HL-60 (cell line): ENCODE measurements around the gene C11orf54.

Experiments
- GABPA ChIP-seq: IDR thresholded peaks from 2 replicates; pipeline ENCODE4 v1.6.1; 2012; ENCODE audit warnings: low read depth
- POLR2AphosphoS5 ChIP-seq: IDR thresholded peaks from 2 replicates; pipeline ENCODE4 v1.6.1; 2012; ENCODE audit warnings: low read depth
- SPI1 ChIP-seq: IDR thresholded peaks from 2 replicates; pipeline ENCODE4 v1.6.1; 2012; ENCODE audit warnings: low read depth, mild to moderate bottlenecking, borderline replicate concordance
- TF ChIP-seq, protein P1 (sequence below): IDR thresholded peaks from one replicate; pipeline ENCODE4 v1.5.1; 2011; ENCODE audit warnings: low read length, control low read depth, inconsistent platforms; ENCODE audit not compliant: insufficient read depth

DNA sequence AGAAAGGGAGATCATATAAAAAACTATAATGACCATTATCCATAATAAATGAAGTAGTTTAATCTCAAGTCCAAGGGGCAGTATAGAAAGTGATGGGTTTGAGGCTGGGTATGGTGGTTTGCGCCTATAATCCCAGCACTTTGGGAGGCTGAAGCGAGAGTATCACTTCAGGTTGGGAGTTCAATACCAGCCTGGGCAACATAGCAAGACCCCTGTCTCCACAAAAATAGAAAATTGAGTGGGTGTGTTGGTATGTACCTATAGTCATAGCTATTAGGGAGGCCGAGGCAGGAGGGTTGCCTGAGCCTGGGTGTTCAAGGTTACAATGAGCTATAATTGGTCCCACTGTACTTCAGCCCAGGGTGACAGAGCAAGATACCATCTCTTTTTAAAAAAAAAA is 66.5 kb downstream of the C11orf54 start:
- TF ChIP-seq, protein P1, sequence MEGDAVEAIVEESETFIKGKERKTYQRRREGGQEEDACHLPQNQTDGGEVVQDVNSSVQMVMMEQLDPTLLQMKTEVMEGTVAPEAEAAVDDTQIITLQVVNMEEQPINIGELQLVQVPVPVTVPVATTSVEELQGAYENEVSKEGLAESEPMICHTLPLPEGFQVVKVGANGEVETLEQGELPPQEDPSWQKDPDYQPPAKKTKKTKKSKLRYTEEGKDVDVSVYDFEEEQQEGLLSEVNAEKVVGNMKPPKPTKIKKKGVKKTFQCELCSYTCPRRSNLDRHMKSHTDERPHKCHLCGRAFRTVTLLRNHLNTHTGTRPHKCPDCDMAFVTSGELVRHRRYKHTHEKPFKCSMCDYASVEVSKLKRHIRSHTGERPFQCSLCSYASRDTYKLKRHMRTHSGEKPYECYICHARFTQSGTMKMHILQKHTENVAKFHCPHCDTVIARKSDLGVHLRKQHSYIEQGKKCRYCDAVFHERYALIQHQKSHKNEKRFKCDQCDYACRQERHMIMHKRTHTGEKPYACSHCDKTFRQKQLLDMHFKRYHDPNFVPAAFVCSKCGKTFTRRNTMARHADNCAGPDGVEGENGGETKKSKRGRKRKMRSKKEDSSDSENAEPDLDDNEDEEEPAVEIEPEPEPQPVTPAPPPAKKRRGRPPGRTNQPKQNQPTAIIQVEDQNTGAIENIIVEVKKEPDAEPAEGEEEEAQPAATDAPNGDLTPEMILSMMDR: no peak
- no peak for TF ChIP-seq POLR2AphosphoS5
- TF ChIP-seq GABPA: no peak
- no peak for TF ChIP-seq SPI1
